Hepatic stellate cell (primary cell): ENCODE results near the gene SAE1.
"Not testable (repeated sequence)": the region's sequence is repeated elsewhere in the genome, so short reads cannot be mapped to it uniquely, and the experiment has no call there.

Source experiments
- DNase-seq: peaks from one replicate; pipeline ENCODE4 v3.0.0; 2011; ENCODE audit warnings: low spot score

SAE1 gene

GRCh38 chr19:47130589-47131227 is at the start of gene SAE1:
Gene SAE1 (plus strand): TSS chr19:47130835. CDS start chr19:47130931, 96 bp downstream.
- DNase-seq = peak; percentile 98

GRCh38 chr19:47081095-47081494 is 49.5 kb upstream of the SAE1 start:
- no peak for DNase-seq

DNA sequence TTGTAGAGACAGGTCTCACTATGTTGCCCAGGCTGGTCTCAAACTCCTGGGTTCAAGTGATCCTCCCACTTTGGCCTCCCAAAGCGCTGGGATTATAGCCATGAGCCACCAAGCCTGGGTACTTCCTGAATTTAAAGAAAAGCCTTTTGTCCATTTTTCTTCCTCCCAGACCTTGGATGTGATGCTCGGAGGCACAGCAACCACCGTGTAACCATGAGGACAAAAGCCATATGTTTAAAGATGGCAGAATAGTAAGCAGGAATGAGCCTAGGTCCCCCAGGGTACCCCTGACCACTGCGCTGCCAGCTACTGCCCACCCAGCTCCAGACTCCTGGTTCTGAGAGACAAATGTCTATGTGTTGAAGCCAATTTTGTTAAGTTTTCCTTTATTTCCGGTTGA is 48.1 kb upstream of the SAE1 start:
- no peak for DNase-seq

GRCh38 chr19:47084879-47085439 is 45.7 kb upstream of the SAE1 start:
- no peak for DNase-seq

DNA sequence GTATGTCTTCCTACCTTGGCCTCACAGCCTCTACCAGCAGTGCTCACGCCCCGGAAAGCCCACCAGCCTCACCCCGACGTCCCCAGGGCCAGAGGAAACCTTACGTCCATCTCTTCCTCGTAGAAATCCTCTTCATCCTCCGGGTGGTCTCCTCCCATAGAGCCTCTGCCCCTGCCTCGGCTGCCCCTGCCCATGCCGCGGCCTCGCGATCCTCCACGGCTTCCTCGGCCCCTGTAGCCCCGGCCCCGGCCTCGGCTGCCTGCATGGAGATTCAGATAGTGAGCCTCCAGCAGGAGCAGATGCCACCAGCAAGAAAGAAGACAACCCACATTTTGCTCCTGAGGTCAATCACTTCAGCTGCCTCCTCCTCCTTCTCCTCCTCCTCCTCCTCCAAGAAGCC is 44.4 kb upstream of the SAE1 start:
- DNase-seq = no peak

GRCh38 chr19:47089767-47090350 is 40.8 kb upstream of the SAE1 start:
- DNase-seq = no peak

DNA sequence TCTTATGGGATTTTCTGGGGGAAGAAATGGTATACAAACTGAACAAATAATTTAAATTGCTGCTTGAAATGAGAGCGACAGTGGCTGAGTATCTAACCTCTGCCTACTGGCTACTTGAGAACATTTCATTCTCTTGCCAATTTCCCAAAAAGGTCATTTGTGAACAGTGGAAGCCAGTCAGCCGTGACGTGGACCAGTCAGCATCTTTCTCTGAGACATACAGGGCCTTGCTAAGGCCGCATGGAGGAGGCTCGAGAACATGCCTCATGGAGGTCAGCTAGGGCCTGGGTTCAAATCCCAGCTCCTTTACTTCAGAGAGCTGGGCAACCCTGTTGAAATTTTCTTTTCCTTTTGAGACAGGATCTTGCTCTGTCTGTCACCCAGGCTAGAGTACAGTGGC is 37.4 kb upstream of the SAE1 start:
- no peak for DNase-seq

GRCh38 chr19:47093841-47094240 is 36.8 kb upstream of the SAE1 start:
- no peak for DNase-seq

DNA sequence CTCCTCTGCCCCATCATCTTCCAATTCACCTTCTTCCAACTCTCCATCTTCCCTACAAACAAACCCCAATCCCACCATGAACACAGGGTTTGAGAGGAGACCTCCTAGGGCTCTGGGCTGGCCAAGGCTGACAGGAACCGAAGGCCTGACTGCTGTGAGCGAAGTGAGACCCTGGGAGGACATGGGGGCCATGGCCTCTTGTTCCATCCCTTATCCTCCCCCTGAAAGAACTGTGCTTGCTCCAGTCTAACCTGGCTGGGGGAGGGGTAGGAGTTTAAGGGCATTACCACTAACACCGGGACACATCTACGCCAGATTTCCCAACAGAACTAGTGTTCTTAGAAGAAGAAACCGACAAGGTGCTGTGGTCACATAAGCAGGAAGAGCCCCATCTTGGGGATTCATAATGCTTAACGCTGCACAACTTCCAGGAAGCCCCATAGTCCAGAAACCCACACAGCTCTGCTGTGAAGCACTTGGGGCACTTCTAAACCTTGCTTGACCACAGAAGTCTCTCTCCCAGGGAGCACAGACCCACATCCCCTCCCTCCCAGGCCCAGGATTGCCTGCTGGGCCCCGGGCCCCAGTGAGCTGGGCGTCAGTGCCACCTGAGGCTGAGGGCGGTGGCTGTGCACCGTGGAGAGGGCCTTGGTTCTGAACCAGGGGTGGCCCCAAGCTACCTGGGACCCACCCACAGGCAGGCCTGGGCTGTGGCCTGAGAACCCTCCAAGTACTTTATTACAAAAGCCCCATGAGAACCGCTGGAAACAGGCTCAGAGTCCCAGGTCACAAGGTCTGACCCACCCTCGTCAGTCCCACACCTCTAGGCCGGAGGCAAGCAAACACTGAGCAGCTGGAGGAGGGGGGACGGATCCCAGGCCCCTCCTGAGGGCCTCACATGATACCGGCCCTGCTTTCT is 35.8 kb upstream of the SAE1 start:
- no peak for DNase-seq

- DNase-seq = no peak
Observed at GRCh38 chr19:47095476-47096099, 35.0 kb upstream of the SAE1 start.

DNA sequence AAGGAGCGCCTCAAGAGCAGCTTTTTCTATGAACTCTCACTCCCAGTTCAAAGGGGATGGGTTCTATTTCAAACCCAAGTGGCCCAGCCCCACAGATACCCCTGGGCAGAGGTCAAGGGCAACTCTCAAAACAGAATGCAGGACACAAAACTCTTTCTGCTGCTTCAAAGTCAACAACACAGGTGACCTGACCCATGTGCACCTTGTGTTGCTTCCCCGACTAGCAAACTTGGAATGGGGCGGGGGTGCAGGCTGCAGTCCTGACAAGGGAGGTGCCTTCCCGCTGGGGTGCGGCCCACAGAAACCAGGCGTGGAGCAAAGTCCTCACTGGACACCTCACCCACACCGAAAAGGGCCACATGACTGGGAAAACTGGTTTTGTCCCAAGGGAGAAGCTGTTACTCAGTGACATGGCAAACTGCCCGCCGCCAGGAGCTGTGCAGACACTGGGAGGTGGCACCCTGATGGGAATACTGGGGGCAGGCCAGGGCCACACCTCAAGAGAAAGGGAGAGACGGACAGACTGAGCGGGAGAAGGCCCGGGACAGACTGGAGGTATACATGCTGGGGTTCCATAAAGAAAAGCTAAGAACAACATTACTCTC is 34.4 kb upstream of the SAE1 start:
- DNase-seq = no peak

- no peak for DNase-seq
Observed at GRCh38 chr19:47096721-47097120, 33.9 kb upstream of the SAE1 start.

GRCh38 chr19:47097396-47098201 is 33.0 kb upstream of the SAE1 start:
- DNase-seq = no peak

GRCh38 chr19:47098608-47099007 is 32.0 kb upstream of the SAE1 start:
- DNase-seq = no peak

GRCh38 chr19:47099576-47100050 is 31.0 kb upstream of the SAE1 start:
- DNase-seq = no peak

GRCh38 chr19:47100290-47100689 is 30.3 kb upstream of the SAE1 start:
- DNase-seq = no peak

DNA sequence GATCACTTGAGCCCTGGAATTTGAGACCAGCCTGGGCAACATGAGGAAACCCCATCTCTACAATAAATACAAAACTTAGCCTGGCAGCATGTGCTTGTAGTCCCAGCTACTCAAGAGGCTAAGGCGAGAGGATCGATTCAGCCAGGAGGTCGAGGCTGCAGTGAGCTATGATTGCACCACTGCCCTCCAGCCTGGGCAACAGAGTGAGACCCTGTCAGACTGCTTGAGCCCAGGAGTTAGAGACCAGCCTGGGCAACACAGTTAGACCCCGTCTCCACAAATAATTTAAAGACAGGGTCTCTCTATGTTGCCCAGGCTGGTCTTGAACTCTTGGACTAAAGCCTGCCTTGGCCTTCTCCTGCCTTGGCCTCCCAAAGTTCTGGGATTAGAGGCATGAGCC is 29.5 kb upstream of the SAE1 start:
- DNase-seq = not testable (repeated sequence)

DNA sequence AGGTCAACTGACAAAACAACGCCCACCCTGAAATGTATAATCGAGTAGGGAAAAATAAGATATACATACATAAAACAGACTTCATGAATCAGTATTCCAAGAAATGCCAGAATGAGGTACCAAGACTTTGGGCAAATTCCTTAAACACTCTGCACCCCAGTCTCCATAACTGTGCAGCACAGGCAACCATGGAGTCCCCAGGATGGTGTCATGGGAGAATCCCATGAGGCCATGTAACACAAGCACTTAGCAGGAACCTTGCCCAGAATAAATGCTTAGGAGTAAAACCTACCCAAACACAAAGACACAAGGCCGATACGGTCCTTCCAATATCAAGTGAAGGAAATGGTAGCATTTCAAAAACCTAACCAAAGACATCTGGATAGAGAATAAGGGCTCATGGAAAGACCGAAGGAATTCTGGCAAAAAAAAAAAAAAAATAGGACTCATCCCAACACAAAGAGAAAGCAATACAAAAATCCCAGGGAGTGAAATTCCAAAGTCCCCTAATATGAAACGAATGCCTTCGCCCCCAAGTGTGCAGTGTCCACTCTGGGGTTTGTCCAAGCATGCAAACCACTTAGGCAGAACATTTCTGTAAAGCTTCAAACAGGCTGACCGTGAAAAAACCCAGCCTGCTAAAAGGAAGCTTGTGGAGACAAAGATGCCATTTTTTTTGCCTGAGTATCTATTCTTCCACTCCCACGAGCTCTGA is 28.1 kb upstream of the SAE1 start:
- DNase-seq = no peak

GRCh38 chr19:47104680-47105079 is 26.0 kb upstream of the SAE1 start:
- DNase-seq = no peak

GRCh38 chr19:47105874-47106273 is 24.8 kb upstream of the SAE1 start:
- DNase-seq = no peak
